GM21390 (cell line): ENCODE data around the gene COQ3.
"Not testable (repeated sequence)": the region's sequence is repeated elsewhere in the genome, so short reads cannot be mapped to it uniquely, and the experiment has no call there.

Source experiments
- ATAC-seq: cut with Tn5 transposase; IDR thresholded peaks from one replicate; pipeline ENCODE4 v1.9.1; 2021; ENCODE audit not compliant: unreplicated experiment

COQ3 gene

DNA sequence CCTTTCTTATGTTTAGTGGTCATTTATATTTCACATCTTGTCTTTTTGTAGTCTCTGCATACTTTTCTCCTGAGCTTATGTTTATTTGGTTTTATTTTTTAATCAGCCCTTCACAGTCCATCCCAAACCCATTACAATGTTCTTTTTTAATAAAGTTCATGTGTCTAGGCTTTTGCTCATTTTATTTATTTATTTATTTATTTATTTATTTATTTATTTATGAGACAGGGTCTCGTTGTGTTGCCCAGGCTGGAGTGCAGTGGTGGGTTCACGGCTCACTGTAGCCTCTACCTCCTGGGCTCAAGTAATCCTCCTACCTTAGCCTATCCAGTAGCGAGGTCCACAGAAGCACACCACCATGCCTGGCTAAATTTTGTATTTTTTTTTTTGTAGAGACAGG lies 3.1 kb downstream of the COQ3 start:
- ATAC-seq = no peak

DNA sequence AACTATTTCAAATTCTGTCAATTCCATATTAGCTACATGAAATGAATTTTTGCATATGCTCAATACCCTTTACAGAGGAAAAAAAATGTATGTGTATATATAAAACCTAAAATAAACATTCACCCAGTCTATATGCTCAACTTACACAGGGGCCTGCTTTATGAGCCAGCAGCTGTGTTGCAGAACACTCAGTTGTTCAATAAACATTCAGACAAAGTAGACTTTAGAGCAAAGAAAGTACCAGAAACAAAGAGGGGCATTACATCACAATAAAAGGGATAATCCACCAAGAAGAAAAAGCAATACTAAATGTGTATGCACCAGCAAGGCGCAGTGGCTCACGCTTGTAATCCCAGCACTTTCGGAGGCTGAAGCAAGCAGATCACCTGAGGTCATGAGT lies 9.5 kb downstream of the COQ3 start:
- no peak for ATAC-seq

DNA sequence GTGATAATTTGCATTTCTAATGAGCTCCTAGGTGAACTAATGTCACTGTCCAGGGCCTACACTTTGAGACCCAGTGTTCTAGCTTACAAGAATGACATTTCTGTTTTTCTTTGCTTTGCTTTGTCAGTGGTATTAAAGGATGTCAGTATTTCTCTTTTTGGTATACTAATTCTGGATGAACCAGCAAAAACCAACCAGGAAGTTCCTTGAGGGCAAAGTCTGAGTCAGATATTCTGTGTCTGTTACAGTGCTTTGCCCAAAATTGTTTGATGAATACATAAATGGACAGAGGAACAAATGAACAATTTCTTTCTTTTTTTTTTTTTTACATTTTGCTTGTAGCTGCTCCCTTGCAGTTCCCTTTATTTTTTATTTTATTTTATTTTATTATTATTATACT lies 15.4 kb downstream of the COQ3 start:
- no peak for ATAC-seq

DNA sequence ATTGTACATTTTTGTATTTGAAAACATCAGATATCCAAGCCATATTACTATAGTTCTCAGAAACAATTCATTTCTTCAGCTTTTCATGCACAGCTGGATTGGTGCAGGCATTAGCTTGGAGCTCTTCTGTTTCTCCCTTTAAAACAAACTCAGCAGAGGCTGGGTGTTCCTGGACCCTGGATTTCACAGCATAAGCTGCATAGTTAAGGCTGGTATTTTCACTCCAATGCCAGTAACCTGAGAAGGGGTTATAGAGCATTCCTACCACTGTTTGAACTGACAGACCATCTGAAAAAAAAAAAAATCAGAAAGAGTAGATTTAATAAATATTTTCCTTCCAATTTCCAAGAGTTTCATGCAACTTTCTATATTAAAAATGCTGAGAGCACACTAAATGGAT lies 24.5 kb downstream of the COQ3 start:
- no peak for ATAC-seq

DNA sequence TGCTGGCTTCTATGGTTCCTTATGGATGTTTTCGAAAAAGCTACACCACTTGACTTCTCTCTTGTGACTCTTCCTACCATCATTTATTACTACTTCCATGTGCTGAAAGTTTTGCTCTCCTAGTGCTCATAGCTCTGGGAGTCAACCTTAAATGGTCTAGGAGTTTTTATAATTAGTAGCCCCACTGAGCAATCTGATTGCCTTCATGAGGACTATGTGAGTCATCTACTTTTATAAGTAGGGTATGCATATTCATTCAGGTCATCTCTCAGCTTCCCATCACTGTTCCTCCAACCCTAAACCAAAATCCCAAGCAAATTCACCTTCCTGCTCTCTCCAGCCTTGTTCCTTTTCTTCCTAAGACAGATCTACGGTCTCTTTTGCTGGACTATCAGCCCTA lies 27.1 kb downstream of the COQ3 start:
- no peak for ATAC-seq

DNA sequence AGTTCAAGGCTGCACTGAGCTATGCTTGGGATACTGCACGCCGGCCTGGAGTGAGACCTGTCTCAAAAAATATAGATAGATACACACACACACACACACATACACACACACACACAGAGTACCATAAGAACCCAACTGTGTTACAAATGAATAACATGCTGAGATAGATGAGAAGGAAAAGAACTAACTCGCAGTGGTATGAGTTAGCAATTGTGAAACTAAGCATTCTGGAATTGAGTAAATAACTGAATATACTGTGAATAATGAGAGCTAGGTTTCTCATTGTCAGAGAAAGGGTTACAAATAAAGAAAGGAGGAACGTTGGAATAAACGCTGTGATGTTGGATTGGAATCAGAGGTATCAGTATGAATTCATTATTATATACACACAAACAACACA lies 30.0 kb downstream of the COQ3 start:
- peak; percentile 95 for ATAC-seq

DNA sequence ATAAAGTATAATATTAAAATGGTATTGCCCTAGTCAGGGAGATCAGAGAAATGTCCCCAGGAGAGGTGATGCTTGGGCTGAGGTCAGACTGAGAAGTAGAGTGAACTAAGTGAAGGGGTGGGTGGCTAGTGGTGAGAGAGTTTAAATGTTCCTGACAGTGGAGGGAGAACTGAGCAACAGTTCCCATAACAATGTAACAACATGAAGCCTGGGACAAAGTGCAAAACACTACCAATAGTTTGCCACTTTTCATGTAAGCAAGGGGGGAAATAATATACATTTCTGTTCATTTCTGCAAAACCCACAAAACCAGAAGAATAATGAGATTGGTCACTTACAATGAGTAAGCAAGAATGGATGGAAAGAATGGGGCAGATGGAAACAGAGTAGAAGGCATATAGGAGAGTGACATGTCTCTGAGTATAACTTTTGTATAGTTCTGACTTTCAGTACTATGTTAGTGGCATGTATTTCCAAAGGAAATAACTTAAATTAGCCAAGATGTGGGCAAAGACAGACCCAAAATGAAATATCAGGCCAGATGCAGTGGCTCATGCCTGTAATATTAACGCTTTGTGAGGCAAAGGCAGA lies 31.2 kb downstream of the COQ3 start:
- no peak for ATAC-seq

DNA sequence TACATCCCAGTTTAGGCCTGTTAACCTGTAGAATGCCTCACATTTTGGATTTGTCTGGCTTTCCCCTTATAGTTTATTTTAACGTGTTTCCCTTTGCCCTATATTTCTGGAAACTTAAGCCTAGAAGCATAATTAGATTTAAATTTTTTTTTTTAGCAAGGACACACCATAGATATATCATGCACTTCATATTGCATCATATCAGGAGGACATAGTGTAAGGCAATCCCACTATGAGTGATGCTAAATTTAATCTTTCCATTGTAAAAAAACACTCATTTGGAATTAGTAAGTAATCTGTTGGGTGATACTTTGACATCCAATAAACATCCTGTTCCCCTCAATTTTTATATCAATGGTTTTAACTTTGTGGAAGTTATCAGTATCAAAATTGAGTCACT lies 34.2 kb downstream of the COQ3 start:
- ATAC-seq = no peak

DNA sequence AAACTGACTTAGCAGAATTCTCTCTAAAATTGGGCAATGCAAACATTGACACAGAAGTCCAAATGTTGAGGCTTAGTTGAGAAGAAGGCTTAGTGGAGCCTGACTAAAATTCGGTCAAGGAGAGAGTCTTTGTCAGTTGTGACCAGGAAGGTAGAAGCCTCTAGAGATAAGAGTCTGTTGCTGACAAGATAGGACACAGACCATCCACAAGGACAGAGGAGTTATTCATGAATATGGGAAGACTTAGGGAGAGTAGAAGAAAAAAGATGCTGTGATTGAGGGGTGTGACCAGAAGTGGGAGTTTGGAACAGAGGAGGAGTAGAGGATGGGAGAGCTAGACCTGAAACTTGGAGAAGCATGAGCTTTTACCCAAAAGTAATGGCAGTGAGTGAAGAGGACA lies 37.4 kb downstream of the COQ3 start:
- no peak for ATAC-seq

DNA sequence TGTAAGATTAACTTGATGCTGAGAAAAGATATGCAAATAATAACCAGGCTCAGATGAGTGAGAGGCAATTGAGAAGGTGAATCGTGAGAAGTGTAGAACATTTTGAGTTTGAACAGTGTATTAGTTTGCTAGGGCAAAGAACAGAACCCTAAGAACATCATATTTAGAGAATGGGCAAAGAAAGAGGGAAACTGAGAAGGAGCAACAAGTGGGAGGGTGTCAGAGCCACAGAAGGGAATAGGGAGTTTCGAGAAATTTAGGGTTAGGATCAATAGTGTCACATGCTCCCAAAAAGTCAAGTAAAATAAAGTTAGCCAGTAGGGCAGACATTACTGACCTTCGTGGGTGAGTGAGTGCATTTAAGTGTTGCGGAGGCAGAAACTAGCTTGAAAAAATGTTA lies 39.0 kb downstream of the COQ3 start:
- no peak for ATAC-seq

DNA sequence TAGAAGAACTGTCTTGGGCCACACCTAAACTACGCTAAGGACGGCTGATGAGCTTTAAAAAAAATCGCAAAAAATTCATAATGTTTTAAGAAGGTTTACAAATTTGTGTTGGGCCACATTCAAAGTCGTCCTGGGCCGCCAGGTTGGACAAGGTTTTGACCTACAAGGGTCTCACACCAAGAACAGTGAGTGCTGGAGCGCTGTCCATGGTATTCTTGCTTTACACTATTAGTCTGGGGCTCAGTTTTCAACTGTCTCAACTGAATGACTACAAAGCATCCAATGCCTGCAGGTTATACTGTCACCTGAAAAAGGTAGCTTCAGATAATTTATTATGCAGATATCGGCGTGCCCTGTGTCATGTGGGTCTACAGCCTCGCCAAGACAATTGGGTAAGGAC lies 40.9 kb downstream of the COQ3 start:
- no peak for ATAC-seq

DNA sequence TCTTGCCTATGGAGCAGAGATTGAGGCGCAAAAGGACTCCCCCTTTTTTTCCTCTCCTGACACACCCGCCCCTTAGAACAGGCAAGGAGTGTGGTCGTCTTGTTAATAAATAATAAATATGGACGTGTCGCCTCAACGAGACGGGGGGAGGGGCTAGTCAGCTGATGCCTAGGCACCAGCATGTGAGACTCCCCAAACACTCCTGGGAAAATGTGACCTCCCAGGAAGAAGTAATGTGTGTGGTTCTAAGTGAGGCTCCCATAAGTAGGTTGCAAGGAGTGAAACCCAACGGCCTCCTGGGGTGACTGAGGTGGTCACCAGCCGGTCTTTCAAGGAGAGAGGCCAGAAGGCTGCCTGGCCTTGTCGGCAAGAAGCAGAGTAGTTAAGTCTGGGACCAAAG lies 43.4 kb downstream of the COQ3 start:
- no peak for ATAC-seq

DNA sequence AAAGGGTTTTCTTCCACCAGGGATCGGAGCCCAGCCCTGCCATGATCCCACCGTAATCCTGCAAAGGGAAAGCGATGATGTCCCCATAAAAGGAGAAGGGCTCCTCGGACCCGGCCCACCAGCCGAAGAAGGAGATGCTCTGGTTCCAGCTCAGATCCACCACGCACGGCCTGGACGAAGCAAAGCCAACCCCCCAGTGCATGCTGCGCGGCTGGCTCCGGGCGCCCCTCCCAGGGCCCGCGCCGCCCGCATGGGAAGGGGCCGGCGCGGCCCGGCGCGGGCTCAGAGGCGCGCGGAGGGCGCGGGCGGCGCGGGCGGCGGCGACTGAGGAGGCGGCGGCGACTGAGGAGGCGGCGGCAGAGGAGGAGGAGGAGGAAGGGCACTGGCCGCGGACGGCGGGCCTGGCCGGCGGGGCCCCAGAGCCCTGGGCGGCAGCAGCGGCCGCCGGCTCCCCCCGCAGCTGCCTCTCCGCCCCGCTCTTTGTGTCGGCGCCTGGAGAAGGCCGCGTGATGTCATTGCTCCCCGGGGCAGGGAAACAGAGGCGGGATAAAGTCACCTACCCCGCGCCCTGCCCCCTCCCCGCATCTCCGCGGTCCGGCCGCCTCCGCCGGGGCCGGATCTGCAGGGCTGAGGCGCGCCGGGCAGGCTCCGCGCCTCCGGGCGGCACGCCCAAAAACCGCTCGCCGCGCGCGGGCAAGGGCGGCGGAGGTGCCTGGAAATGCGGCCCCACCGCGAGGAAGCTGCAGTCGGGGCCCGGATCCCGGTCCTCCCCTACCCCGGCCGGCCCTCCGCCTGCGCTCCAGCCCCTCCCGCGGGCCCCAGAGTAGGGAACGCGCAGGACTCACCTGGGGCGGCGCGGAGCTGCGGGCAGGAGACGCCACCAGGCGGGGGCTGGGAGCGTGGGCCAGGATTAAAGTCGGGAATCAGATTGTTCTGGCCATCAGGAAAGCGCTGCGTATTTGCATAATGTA lies 44.5 kb downstream of the COQ3 start, which contains the start of gene FAXC:
Gene FAXC, minus strand, starts transcription at position 504 of the 971 bp plus-strand sequence. Its CDS starts 302 bp downstream, at position 202.
- no peak for ATAC-seq

DNA sequence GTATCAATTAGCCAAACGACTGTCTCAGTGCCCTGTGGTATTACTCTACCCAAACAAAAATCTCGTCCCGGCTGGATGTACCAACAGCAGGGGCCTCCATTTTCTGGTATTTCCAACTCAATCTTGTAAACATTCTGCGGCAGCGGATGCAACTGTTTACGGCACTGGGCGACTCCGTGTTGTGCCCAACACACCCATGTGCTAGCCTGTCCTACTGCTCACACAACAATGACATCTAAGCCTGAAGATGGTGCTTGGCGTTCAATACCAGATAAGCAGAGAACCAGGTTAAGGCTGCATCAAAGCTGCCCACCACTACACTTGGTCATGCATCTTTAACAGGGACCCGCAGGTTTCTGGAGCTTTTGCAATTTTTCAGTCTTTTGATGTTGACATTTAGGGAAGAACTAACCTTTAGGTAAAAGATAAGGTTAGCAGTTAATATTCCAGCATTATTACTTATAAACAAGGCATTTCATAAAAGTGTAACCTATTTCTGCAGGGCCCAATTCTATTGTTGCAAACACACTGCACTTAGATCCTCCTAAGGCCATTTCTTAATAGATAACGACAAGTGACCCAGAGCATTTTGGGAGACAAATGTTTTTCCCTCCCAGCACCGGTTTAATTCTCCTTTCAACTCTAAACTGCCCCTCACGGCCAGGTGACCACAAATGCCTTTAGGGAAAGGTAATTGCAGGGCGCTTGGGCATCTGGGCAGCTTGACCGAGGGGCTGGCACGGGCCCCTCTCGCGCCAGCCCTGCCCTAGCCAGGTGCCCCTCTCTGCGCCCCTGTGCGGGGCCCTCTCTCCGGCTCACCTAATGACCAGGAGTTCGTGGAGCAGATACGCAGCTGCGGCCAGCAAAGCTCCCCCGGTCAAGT lies 45.5 kb downstream of the COQ3 start:
- no peak for ATAC-seq

DNA sequence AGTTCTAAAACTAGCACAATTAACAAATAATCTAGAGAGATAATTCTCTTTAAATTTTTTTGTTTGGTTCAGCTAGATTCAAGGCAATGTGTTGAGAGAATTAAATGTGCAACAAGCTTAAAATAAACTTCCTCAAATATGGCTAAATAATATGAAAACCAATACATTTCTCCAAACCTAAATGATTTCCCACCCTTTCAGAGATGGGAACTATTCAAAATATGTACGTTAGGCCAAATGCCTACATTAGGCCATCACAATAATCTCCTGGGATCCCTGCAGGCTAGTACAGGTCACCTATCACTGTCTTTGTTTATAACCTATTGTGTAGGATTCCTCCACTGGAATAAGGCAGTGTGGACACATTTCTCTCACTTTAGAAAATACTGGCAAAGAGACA lies 46.2 kb downstream of the COQ3 start:
- no peak for ATAC-seq

DNA sequence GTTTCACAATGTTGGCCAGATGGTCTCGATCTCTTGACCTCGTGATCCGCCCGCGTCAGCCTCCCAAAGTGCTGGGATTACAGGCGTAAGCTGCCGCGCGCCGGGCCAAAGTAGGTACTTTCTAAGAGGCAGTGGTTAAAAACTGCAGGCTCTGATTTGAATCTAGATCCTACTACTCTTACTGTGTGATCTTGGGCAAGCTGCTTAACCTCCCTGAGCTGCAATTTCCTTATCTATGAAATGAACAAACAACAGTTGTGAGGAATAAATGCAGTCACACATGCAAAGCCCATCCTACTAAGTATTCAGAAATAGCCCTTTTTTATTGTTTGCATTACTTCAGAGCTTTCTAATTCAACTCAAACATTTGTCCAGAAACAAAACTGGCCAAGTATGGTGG lies 47.4 kb downstream of the COQ3 start:
- ATAC-seq = no peak

DNA sequence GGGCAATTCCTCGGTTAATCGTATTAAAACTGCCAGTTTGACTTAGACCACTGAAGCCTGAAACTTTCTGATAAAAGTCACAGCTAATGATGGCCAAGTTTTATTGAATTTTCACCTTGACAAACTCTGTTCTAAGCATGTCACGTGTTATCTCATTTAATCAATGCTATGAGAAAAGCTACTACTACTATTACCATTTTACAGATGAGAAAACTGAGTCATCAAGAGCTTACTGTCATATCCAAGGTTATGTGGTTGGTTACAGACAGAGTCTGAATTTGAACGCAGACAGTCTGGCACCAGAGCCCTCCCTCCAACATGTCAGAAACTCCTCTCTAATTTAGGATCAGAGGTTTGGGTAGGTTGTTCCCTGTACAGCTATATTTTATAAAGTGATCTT lies 48.8 kb downstream of the COQ3 start:
- no peak for ATAC-seq

DNA sequence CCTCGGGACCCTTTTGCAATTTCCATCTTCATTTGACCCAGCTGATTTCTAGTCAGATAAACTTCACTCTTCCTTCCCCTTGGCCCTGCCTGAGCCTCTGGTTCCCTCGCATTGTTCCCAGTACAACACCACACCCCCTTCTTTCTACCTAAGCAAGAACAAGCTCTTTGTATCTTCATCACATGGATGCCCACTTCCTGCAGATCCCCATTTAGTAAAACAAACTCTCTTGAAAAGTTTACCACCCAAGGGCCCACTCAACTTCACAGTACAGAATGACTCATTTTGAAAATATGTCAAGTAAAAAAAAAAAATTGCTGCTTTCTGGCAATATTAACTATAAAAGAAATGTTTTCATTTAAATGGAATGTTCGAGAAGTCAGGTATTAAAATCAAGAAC lies 49.7 kb downstream of the COQ3 start:
- no peak for ATAC-seq

DNA sequence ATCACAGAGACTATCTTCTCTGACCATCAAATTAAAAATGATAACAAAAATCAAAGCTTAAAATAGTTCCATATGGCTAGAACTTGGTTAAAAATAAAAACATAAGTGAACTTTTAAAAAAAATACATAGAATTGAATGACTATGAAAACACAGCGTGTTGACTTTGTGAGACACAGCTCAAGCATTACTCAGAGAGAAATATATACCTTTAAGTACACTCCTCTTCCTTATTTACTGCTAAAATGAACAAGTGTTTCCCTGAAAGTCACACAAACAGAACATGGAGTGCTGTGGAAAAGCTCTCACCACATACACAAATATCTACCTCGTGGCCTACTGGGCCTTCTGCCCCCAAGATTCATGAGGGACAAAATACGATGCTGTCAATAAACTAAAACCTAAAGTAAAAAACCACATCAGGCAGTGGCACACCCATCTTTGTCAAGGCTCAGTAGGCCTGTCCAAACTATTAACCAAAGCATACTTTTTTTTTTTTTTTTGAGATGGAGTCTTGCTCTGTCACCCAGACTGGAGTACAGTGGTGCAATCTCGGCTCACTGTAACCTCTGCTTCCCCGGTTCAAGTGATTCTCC lies 52.0 kb downstream of the COQ3 start:
- ATAC-seq = peak; percentile 56

DNA sequence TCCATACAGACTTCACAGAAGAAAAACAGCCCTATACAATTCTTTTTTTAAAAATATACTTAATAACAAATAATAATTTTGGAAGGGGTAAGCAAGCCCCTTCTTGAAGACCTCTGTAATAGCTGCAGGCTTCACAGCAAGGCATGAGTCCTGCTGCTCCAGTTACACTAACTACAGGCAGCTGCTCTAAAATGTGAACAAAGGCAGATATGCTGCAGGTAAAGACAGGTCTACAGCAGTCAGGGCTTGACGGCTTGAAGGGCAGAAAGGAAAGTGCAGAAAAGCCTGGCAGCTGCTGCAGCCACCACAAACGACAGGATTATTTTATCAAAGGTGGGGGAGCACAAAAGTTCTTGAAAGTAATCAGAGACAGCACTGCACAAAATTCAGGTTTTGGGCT lies 55.8 kb downstream of the COQ3 start:
- no peak for ATAC-seq

DNA sequence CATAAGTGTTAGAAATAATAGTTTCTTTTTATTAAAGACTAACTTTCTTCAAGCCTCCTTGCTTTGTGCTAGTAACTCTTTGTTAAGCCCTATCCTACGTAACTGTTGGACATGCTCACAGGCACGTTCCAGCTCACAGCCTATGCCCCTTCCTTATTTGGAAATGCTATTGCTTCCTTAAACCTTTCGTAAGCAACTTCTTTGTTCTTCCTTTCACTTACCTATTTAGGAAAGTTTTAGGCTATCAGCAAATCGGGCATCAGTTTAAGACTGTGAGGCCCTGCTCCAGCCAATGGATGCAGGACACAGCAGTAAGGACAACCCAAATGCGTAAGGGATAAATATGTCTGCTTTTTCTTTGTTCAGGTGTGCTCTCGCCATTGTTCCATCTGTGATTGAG lies 58.7 kb downstream of the COQ3 start:
- ATAC-seq = not testable (repeated sequence)
